Esophagus muscularis mucosa (tissue), 4 donors: ENCODE results near the gene SLC4A11. TPM values are rescaled to one million over a fixed set of nuclear protein-coding genes. Genes with fewer than 3 reads are reported as not detected.

Experiments
- DNase-seq: peaks from one replicate; pipeline ENCODE4 v3.0.0-alpha.2; 2017; ENCODE audit errors: extremely low spot score
- H3K27ac ChIP-seq, 4 donors: fragments of 200-600 bp; sonication (generic); replicated peaks in 1 of 4; 1 replicate in 3 of 4; 2 replicates in 1 of 4; pipeline ENCODE4 v1.5.1; 2016 to 2019; ENCODE audit warnings: mild to moderate bottlenecking in 1 of 4
- H3K27me3 ChIP-seq, 4 donors: fragments of 200-600 bp; sonication (generic); one replicate each; pipeline versions ENCODE4 v1.5.1 to v1.6.0; 2016 to 2019
- H3K36me3 ChIP-seq, 4 donors: fragments of 200-600 bp; sonication (generic); one replicate each; pipeline ENCODE4 v1.5.1; 2016 to 2019
- H3K4me1 ChIP-seq, 4 donors: fragments of 200-600 bp; sonication (generic); one replicate each; pipeline ENCODE4 v1.5.1; 2016 to 2019
- H3K4me3 ChIP-seq, 4 donors: fragments of 200-600 bp; sonication (generic); 1 replicate in 2 of 4; 2 replicates in 2 of 4; pipeline ENCODE4 v1.5.1; 2016 to 2019; ENCODE audit warnings: mild to moderate bottlenecking in 4 of 4, moderate library complexity in 1 of 4
- H3K9me3 ChIP-seq, 4 donors: fragments of 200-600 bp; sonication (generic); 1 replicate in 3 of 4; 2 replicates in 1 of 4; pipeline ENCODE4 v1.5.1; 2016 to 2019
- CTCF ChIP-seq, 3 experiments: fragments of 200-600 bp in 2 of 3; fragments of 450-650 bp in 1 of 3; sonication (generic) in 2 of 3; IDR thresholded peaks; one replicate each; pipeline ENCODE4 v1.5.1; 2017 to 2019; ENCODE audit warnings: antibody characterized with exemption in 3 of 3, mild to moderate bottlenecking in 2 of 3, moderate library complexity in 1 of 3
- EP300 ChIP-seq: sonication (generic); formaldehyde crosslinking; IDR thresholded peaks from one replicate; pipeline ENCODE4 v1.6.1; 2017; ENCODE audit warnings: antibody characterized with exemption
- POLR2A ChIP-seq: fragments of 450-650 bp; IDR thresholded peaks from one replicate; pipeline ENCODE4 v1.6.1; 2017; ENCODE audit warnings: antibody characterized with exemption, moderate library complexity, mild to moderate bottlenecking, low read depth
- POLR2AphosphoS5 ChIP-seq, 2 donors: sonication (generic); formaldehyde crosslinking; IDR thresholded peaks; one replicate each; pipeline ENCODE4 v1.6.1; 2017; ENCODE audit warnings: antibody characterized with exemption in 2 of 2
- WGBS: methylation state at CpG from one replicate; pipeline ENCODE4 v1.1.5; 2018; 5-methylcytosine and 5-hydroxymethylcytosine counted together
- intact Hi-C: fragments of 100-400 bp; cut with DNase I; formaldehyde crosslinking; loops from one replicate; pipeline ENCODE4 v1.15.1; 2023
- total RNA-seq, 4 donors: library from RNA; depleted of rRNA; stranded (reverse); fragments of >200 nt; gene quantifications; one replicate each; pipeline versions ENCODE4 v1.1.0 to v1.2.1, GENCODE V29; 2016

The SLC4A11 gene
- total RNA-seq, 4 donors from 2014 or later, result 0.11 to 0.32 TPM; not detected in 2

GRCh38 chr20:3248993-3249347, 10.0 kb upstream of the SLC4A11 start:
- Histone ChIP-seq H3K27ac (no peak overlapping the region), H3K4me3 (peak overlapping the region; percentile 5 to 42 (median 18)), H3K36me3 (peaks cover 5 to 42% (median 38%) of the 10 kb centered on the region in 4 donors), H3K4me1 (peaks cover 13 to 28% (median 19%) of the 10 kb centered on the region in 4 donors), H3K9me3 (no peaks in the 10 kb centered on the region), H3K27me3 (peaks cover 0 to 23% (median 0%) of the 10 kb centered on the region in 4 donors)
- WGBS, result 46% methylated on average over 12 of the region's 18 CpGs
- TF ChIP-seq POLR2A (no peak), CTCF (IDR thresholded peaks at IDR 0.05) (no peak), POLR2AphosphoS5 (IDR thresholded peaks at IDR 0.05) (no peak), EP300 (no peak)
- no peak for DNase-seq
- intact Hi-C loops, result no loop called here

GRCh38 chr20:3248167-3248992, 9.4 kb upstream of the SLC4A11 start:
- TF ChIP-seq POLR2AphosphoS5 (IDR thresholded peaks at IDR 0.05) (peak in 1 of 2 donors; percentile 15), POLR2A (no peak)
- WGBS, result 28% methylated on average over 20 of the region's 53 CpGs
- H3K36me3 ChIP-seq, result peaks cover 3 to 36% (median 32%) of the 10 kb centered on the region in 4 donors
- H3K4me1 ChIP-seq, result peaks cover 13 to 28% (median 19%) of the 10 kb centered on the region in 4 donors
- peak overlapping the region; percentile 5 to 42 (median 18) for H3K4me3 ChIP-seq
- no peak overlapping the region for H3K27ac ChIP-seq
- no peaks in the 10 kb centered on the region for H3K9me3 ChIP-seq
- peaks cover 0 to 29% (median 0%) of the 10 kb centered on the region in 4 donors for H3K27me3 ChIP-seq
- intact Hi-C loops, result no loop called here
- DNase-seq, result no peak

- Histone ChIP-seq H3K4me1 (peaks cover 13 to 28% (median 19%) of the 10 kb centered on the region in 4 donors), H3K4me3 (no peak overlapping the region), H3K27ac (no peak overlapping the region), H3K9me3 (no peaks in the 10 kb centered on the region), H3K36me3 (peaks cover 0 to 28% (median 25%) of the 10 kb centered on the region in 4 donors), H3K27me3 (peaks cover 0 to 36% (median 0%) of the 10 kb centered on the region in 4 donors)
- WGBS, result 57% methylated on average over 4 of the region's 4 CpGs
- no peak for DNase-seq
- intact Hi-C loops, result no loop called here
- TF ChIP-seq EP300, result no peak
- TF ChIP-seq CTCF (IDR thresholded peaks at IDR 0.05), result no peak
- TF ChIP-seq POLR2A, result no peak
- no peak for TF ChIP-seq POLR2AphosphoS5 (IDR thresholded peaks at IDR 0.05)
These were observed 8.6 kb upstream of the SLC4A11 start for GRCh38 chr20:3247638-3248037.

- WGBS, result 100% methylated on average over 1 of the region's 1 CpG
- Histone ChIP-seq H3K27ac (no peak overlapping the region), H3K9me3 (no peaks in the 10 kb centered on the region), H3K4me3 (no peak overlapping the region), H3K36me3 (peaks cover 0 to 19% (median 15%) of the 10 kb centered on the region in 4 donors), H3K4me1 (peaks cover 13 to 19% (median 17%) of the 10 kb centered on the region in 4 donors), H3K27me3 (peaks cover 0 to 46% (median 0%) of the 10 kb centered on the region in 4 donors)
- no peak for TF ChIP-seq CTCF (IDR thresholded peaks at IDR 0.05)
- intact Hi-C loops, result no loop called here
- no peak for DNase-seq
These were observed 7.7 kb upstream of the SLC4A11 start for GRCh38 chr20:3246682-3247081.

- Histone ChIP-seq H3K36me3 (peaks cover 0 to 9% (median 7%) of the 10 kb centered on the region in 4 donors), H3K9me3 (no peaks in the 10 kb centered on the region), H3K4me3 (no peak overlapping the region), H3K27me3 (peaks cover 0 to 55% (median 0%) of the 10 kb centered on the region in 4 donors), H3K27ac (no peak overlapping the region), H3K4me1 (peaks cover 13 to 17% (median 15%) of the 10 kb centered on the region in 4 donors)
- WGBS, result 71% methylated on average over 4 of the region's 4 CpGs
- DNase-seq, result no peak
- no peak for TF ChIP-seq CTCF (IDR thresholded peaks at IDR 0.05)
- TF ChIP-seq POLR2AphosphoS5 (IDR thresholded peaks at IDR 0.05), result no peak
- no peak for TF ChIP-seq EP300
- no peak for TF ChIP-seq POLR2A
- intact Hi-C loops, result no loop called here
These were observed 6.7 kb upstream of the SLC4A11 start for GRCh38 chr20:3245711-3246110.
